Bone marrow (tissue), 2 donors: ENCODE results near the gene MIOS.
"Not testable (repeated sequence)": the region's sequence is repeated elsewhere in the genome, so short reads cannot be mapped to it uniquely, and the experiment has no call there.

Experiments
- DNase-seq, 2 donors: peaks; one replicate each; lab custom pipeline; 2025; lab: John Stamatoyannopoulos, UW

MIOS gene

GRCh38 chr7:7647495-7648036, 80.9 kb downstream of the MIOS start:
- no peak for DNase-seq

- no peak for DNase-seq
These were observed 84.1 kb downstream of the MIOS start for GRCh38 chr7:7650682-7651206.

GRCh38 chr7:7651479-7651878, 84.8 kb downstream of the MIOS start:
- DNase-seq = no peak

GRCh38 chr7:7652798-7653540, 86.3 kb downstream of the MIOS start:
- DNase-seq = no peak

GRCh38 chr7:7653593-7654187, 87.0 kb downstream of the MIOS start:
- no peak for DNase-seq

- no peak for DNase-seq
These were observed 88.5 kb downstream of the MIOS start for GRCh38 chr7:7654964-7655715.

- DNase-seq = not testable (repeated sequence)
These were observed 89.8 kb downstream of the MIOS start for GRCh38 chr7:7656459-7656858.
